HepG2 (cell line): ENCODE data around the gene AARSD1. TPM values are rescaled to one million over a fixed set of nuclear protein-coding genes. Genes with fewer than 3 reads are reported as not detected.

Source experiments
- AGO2 ChIP-seq: fragments of 200-400 bp; formaldehyde crosslinking; optimal IDR thresholded peaks from 2 replicates; pipeline ENCODE3; 2017; ENCODE audit warnings: mild to moderate bottlenecking, low read depth, low read length, moderate library complexity
- BATF2 ChIP-seq: sonication (generic); formaldehyde crosslinking; IDR thresholded peaks from 2 replicates; pipeline ENCODE4 v1.8.0; 2022; ENCODE audit warnings: mild to moderate bottlenecking, missing genetic modification reagents, moderate library complexity
- ETS1 ChIP-seq: sonication (generic); formaldehyde crosslinking; IDR thresholded peaks from 2 replicates; pipeline ENCODE4 v1.4.0; 2020; ENCODE audit warnings: missing genetic modification reagents
- MATR3 ChIP-seq: sonication (generic); formaldehyde crosslinking; IDR thresholded peaks from 2 replicates; pipeline ENCODE4 v1.4.0; 2020; ENCODE audit warnings: missing genetic modification reagents
- MEF2D ChIP-seq: sonication (generic); formaldehyde crosslinking; IDR thresholded peaks from 2 replicates; pipeline ENCODE4 v1.5.1; 2020; ENCODE audit warnings: mild to moderate bottlenecking, missing genetic modification reagents
- NFATC3 ChIP-seq: sonication (generic); formaldehyde crosslinking; IDR thresholded peaks from 2 replicates; pipeline ENCODE4 v1.5.1; 2020; ENCODE audit warnings: mild to moderate bottlenecking, missing genetic modification reagents
- NFIB ChIP-seq: sonication (generic); formaldehyde crosslinking; IDR thresholded peaks from 2 replicates; pipeline ENCODE4 v1.9.0; 2021; ENCODE audit warnings: missing genetic modification reagents, mild to moderate bottlenecking, borderline replicate concordance
- NR0B2 ChIP-seq: sonication (generic); formaldehyde crosslinking; IDR thresholded peaks from 2 replicates; pipeline ENCODE4 v1.4.0; 2020; ENCODE audit warnings: mild to moderate bottlenecking, missing genetic modification reagents
- NRL ChIP-seq: sonication (generic); formaldehyde crosslinking; IDR thresholded peaks from 2 replicates; pipeline ENCODE4 v1.5.0; 2020; ENCODE audit warnings: missing genetic modification reagents, mild to moderate bottlenecking, moderate library complexity, borderline replicate concordance
- TP53 ChIP-seq: sonication (generic); formaldehyde crosslinking; conservative IDR thresholded peaks from 2 replicates; pipeline ENCODE4 v1.4.0; 2020; ENCODE audit warnings: missing genetic modification reagents
- U2AF1 ChIP-seq: fragments of 200-400 bp; formaldehyde crosslinking; optimal IDR thresholded peaks from 2 replicates; pipeline ENCODE3; 2017; ENCODE audit warnings: mild to moderate bottlenecking, low read depth, low read length
- ZBTB4 ChIP-seq: sonication (generic); formaldehyde crosslinking; IDR thresholded peaks from 2 replicates; pipeline ENCODE4 v1.4.0; 2020; ENCODE audit warnings: missing genetic modification reagents, mild to moderate bottlenecking, borderline replicate concordance
- ZFP41 ChIP-seq: sonication (generic); formaldehyde crosslinking; IDR thresholded peaks from 2 replicates; pipeline ENCODE4 v1.4.0; 2020; ENCODE audit warnings: mild to moderate bottlenecking, missing genetic modification reagents, borderline replicate concordance
- ZNF749 ChIP-seq: sonication (generic); formaldehyde crosslinking; IDR thresholded peaks from 2 replicates; pipeline ENCODE4 v1.8.0; 2022; ENCODE audit warnings: mild to moderate bottlenecking, missing genetic modification reagents, moderate library complexity, borderline replicate concordance
- polyA plus RNA-seq, 8 experiments: library from polyadenylated mRNA; depleted of rRNA in 3 of 8; stranded (reverse) in 7 of 8; unstranded in 1 of 8; fragments of >200 nt; fragmentation: Illumina TruSeq in 4 of 8; extraction: Trizol in 4 of 8; gene quantifications; 2 replicates each; pipeline versions ENCODE4 v1.2.1 to v1.2.3, GENCODE V29; 2011 to 2016; ENCODE audit warnings: low read depth in 4 of 8, missing spikeins in 1 of 8, mixed read lengths in 1 of 8; ENCODE audit not compliant: insufficient read depth in 1 of 8
- total RNA-seq, 5 experiments: library from RNA; depleted of rRNA; stranded (reverse); fragments of >200 nt; fragmentation: Illumina TruSeq; extraction: Trizol; gene quantifications; 2 replicates each; pipeline ENCODE4 v1.2.3, GENCODE V29; 2016; ENCODE audit warnings: low read depth in 1 of 5
- TF ChIP-seq, protein P1 (sequence below): sonication (generic); formaldehyde crosslinking; IDR thresholded peaks from 2 replicates; pipeline ENCODE4 v1.4.0; 2020; ENCODE audit warnings: missing genetic modification reagents
- TF ChIP-seq, protein P2 (sequence below): sonication (generic); formaldehyde crosslinking; IDR thresholded peaks from 2 replicates; pipeline ENCODE4 v1.5.1; 2020; ENCODE audit warnings: mild to moderate bottlenecking, missing genetic modification reagents, moderate library complexity

AARSD1 gene
- total and polyA plus RNA-seq, 2 of the 13 experiments (the other 11 are each of a cell fraction or from before 2014, with no cell fraction given): 24.7 to 29.3 TPM

GRCh38 chr17:42964161-42964932, at the start of gene AARSD1 (continued):
- no peak for TF ChIP-seq MATR3
- no peak for TF ChIP-seq ZFP41
- TF ChIP-seq NR0B2: peak; percentile 58; the same call in 1 of the 2 replicates
- TF ChIP-seq TP53 (CRISPR knock-in tag): no peak
- peak; percentile 56; the same call in 1 of the 2 replicates for TF ChIP-seq ZNF749 (CRISPR knock-in tag)
- TF ChIP-seq ZBTB4 (CRISPR knock-in tag): no peak
- no peak for TF ChIP-seq ETS1 (CRISPR knock-in tag)
- TF ChIP-seq, protein P1, sequence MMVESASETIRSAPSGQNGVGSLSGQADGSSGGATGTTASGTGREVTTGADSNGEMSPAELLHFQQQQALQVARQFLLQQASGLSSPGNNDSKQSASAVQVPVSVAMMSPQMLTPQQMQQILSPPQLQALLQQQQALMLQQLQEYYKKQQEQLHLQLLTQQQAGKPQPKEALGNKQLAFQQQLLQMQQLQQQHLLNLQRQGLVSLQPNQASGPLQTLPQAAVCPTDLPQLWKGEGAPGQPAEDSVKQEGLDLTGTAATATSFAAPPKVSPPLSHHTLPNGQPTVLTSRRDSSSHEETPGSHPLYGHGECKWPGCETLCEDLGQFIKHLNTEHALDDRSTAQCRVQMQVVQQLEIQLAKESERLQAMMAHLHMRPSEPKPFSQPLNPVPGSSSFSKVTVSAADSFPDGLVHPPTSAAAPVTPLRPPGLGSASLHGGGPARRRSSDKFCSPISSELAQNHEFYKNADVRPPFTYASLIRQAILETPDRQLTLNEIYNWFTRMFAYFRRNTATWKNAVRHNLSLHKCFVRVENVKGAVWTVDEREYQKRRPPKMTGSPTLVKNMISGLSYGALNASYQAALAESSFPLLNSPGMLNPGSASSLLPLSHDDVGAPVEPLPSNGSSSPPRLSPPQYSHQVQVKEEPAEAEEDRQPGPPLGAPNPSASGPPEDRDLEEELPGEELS (CRISPR knock-in tag): no peak
- no peak for TF ChIP-seq BATF2 (CRISPR knock-in tag)
- TF ChIP-seq NRL (CRISPR knock-in tag): peak; percentile 77; the same call in 1 of the 2 replicates
- no peak for TF ChIP-seq AGO2
- no peak for TF ChIP-seq NFATC3 (CRISPR knock-in tag)
- no peak for TF ChIP-seq MEF2D (CRISPR knock-in tag)
- TF ChIP-seq NFIB: no peak
- TF ChIP-seq, protein P2, sequence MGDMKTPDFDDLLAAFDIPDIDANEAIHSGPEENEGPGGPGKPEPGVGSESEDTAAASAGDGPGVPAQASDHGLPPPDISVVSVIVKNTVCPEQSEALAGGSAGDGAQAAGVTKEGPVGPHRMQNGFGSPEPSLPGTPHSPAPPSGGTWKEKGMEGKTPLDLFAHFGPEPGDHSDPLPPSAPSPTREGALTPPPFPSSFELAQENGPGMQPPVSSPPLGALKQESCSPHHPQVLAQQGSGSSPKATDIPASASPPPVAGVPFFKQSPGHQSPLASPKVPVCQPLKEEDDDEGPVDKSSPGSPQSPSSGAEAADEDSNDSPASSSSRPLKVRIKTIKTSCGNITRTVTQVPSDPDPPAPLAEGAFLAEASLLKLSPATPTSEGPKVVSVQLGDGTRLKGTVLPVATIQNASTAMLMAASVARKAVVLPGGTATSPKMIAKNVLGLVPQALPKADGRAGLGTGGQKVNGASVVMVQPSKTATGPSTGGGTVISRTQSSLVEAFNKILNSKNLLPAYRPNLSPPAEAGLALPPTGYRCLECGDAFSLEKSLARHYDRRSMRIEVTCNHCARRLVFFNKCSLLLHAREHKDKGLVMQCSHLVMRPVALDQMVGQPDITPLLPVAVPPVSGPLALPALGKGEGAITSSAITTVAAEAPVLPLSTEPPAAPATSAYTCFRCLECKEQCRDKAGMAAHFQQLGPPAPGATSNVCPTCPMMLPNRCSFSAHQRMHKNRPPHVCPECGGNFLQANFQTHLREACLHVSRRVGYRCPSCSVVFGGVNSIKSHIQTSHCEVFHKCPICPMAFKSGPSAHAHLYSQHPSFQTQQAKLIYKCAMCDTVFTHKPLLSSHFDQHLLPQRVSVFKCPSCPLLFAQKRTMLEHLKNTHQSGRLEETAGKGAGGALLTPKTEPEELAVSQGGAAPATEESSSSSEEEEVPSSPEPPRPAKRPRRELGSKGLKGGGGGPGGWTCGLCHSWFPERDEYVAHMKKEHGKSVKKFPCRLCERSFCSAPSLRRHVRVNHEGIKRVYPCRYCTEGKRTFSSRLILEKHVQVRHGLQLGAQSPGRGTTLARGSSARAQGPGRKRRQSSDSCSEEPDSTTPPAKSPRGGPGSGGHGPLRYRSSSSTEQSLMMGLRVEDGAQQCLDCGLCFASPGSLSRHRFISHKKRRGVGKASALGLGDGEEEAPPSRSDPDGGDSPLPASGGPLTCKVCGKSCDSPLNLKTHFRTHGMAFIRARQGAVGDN: peak; percentile 95
- TF ChIP-seq U2AF1: no peak
